HEK293T (cell line): ENCODE measurements around the gene TCF15.

Source experiments
- ARNT ChIP-seq: fragments of 450-650 bp; IDR thresholded peaks from 2 replicates; pipeline ENCODE4 v1.6.1; 2017; ENCODE audit warnings: mild to moderate bottlenecking
- FOXA1 ChIP-seq: fragments of 450-650 bp; IDR thresholded peaks from 2 replicates; pipeline ENCODE4 v1.6.1; 2016; ENCODE audit warnings: mild to moderate bottlenecking
- FOXM1 ChIP-seq: fragments of 450-650 bp; IDR thresholded peaks from 2 replicates; pipeline ENCODE4 v1.6.1; 2017; ENCODE audit warnings: mild to moderate bottlenecking, borderline replicate concordance
- NFRKB ChIP-seq: fragments of 450-650 bp; IDR thresholded peaks from 2 replicates; pipeline ENCODE4 v1.6.1; 2016; ENCODE audit warnings: mild to moderate bottlenecking, moderate library complexity
- SP1 ChIP-seq: fragments of 450-650 bp; IDR thresholded peaks from 2 replicates; pipeline ENCODE4 v1.6.1; 2017
- SUZ12 ChIP-seq: fragments of 450-650 bp; IDR thresholded peaks from 2 replicates; pipeline ENCODE4 v1.6.1; 2016; ENCODE audit warnings: mild to moderate bottlenecking

DNA sequence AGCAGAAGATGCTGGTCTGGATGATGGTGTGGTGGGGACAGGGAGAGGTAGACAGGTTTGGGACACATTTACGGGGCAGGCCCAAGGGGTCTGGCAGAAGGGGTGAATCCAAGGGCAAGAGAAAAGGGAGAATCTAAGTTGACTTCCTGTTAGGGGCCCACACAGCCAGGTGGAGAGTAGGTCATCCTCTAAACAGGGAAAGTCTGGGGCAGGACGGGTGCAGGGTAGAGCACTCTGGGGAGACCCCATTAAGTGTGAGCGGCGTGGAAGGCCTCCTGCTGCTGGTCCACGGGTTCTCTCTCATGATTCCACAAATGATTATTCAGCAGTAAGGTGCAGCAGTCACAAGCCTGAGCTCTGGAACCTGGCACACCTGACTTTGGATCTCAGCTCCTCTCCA lies 40.2 kb upstream of the TCF15 start:
- TF ChIP-seq ARNT (no peak), FOXA1 (no peak), SP1 (no peak), NFRKB (no peak), SUZ12 (no peak), FOXM1 (no peak)
